ENCODE measurements around the gene AMD1.

- TF ChIP-seq, protein P1, sequence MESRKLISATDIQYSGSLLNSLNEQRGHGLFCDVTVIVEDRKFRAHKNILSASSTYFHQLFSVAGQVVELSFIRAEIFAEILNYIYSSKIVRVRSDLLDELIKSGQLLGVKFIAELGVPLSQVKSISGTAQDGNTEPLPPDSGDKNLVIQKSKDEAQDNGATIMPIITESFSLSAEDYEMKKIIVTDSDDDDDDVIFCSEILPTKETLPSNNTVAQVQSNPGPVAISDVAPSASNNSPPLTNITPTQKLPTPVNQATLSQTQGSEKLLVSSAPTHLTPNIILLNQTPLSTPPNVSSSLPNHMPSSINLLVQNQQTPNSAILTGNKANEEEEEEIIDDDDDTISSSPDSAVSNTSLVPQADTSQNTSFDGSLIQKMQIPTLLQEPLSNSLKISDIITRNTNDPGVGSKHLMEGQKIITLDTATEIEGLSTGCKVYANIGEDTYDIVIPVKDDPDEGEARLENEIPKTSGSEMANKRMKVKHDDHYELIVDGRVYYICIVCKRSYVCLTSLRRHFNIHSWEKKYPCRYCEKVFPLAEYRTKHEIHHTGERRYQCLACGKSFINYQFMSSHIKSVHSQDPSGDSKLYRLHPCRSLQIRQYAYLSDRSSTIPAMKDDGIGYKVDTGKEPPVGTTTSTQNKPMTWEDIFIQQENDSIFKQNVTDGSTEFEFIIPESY (IDR thresholded peaks at IDR 0.05), result no peak
- TF ChIP-seq HDAC2 (IDR thresholded peaks at IDR 0.05), result no peak
- no peak for TF ChIP-seq NR2C1 (IDR thresholded peaks at IDR 0.05)
- no peak for TF ChIP-seq CTCF (IDR thresholded peaks at IDR 0.05 in 2 of 3, conservative IDR thresholded peaks at IDR 0.05 in 1 of 3; ENCODE audit: control insufficient read depth in 2 of 3, extremely low read depth in 1 of 3, insufficient read depth in 1 of 3, low read depth in 3 of 3, low read length in 3 of 3)
- no peak for TF ChIP-seq SREBF2 (IDR thresholded peaks at IDR 0.05; ENCODE audit: low read length)
Observed at GRCh38 chr6:110900028-110900598, 25.5 kb downstream of the AMD1 start.

All from GM12878 (cell line).